ENCODE data around the gene NLGN4X. TPM values are rescaled to one million over a fixed set of nuclear protein-coding genes. Genes with fewer than 3 reads are reported as not detected.

The NLGN4X gene
- total RNA-seq, 1 donor from 2014 or later, result not detected

GRCh38 chrX:6024204-6024603, 204.5 kb downstream of the NLGN4X start:
- H3K27ac Mint-ChIP-seq, result no peak overlapping the region
- no peaks in the 10 kb centered on the region for H3K9me3 Mint-ChIP-seq
- H3K4me3 Mint-ChIP-seq, result no peak overlapping the region
- no peaks in the 10 kb centered on the region for H3K27me3 Mint-ChIP-seq (ENCODE audit: insufficient read depth)
- H3K4me1 Mint-ChIP-seq (ENCODE audit: low read depth), result no peaks in the 10 kb centered on the region
- intact Hi-C loops (cut with micrococcal nuclease), result no loop called here
- H3K36me3 Mint-ChIP-seq (ENCODE audit: low read depth), result no peaks in the 10 kb centered on the region
- DNase-seq (ENCODE audit: low spot score), result no peak

- intact Hi-C loops (cut with micrococcal nuclease), result loop anchor here (2.0 kb wide), 1 partner anchor 1905 kb away; the partner anchor contains the start of gene PNPLA4
- DNase-seq (ENCODE audit: low spot score), result no peak
Measured at GRCh38 chrX:6021316-6022091, 207.2 kb downstream of the NLGN4X start.

GRCh38 chrX:6019076-6019475, 209.6 kb downstream of the NLGN4X start:
- H3K4me3 Mint-ChIP-seq, result no peak overlapping the region
- no peaks in the 10 kb centered on the region for H3K27me3 Mint-ChIP-seq (ENCODE audit: insufficient read depth)
- H3K9me3 Mint-ChIP-seq, result no peaks in the 10 kb centered on the region
- intact Hi-C loops (cut with micrococcal nuclease), result no loop called here
- H3K27ac Mint-ChIP-seq, result no peak overlapping the region
- no peaks in the 10 kb centered on the region for H3K36me3 Mint-ChIP-seq (ENCODE audit: low read depth)
- no peaks in the 10 kb centered on the region for H3K4me1 Mint-ChIP-seq (ENCODE audit: low read depth)
- DNase-seq (ENCODE audit: low spot score), result no peak

More at GRCh38 chrX:6021316-6022091, 207.2 kb downstream of the NLGN4X start:
- no peak overlapping the region for H3K4me3 Mint-ChIP-seq
- no peaks in the 10 kb centered on the region for H3K9me3 Mint-ChIP-seq
- no peaks in the 10 kb centered on the region for H3K27me3 Mint-ChIP-seq (ENCODE audit: insufficient read depth)
- no peaks in the 10 kb centered on the region for H3K4me1 Mint-ChIP-seq (ENCODE audit: low read depth)
- no peaks in the 10 kb centered on the region for H3K36me3 Mint-ChIP-seq (ENCODE audit: low read depth)
- no peak overlapping the region for H3K27ac Mint-ChIP-seq

- H3K27ac Mint-ChIP-seq, result no peak overlapping the region
- intact Hi-C loops (cut with micrococcal nuclease), result no loop called here
- no peak for DNase-seq (ENCODE audit: low spot score)
- no peak overlapping the region for H3K4me3 Mint-ChIP-seq
- no peaks in the 10 kb centered on the region for H3K9me3 Mint-ChIP-seq
- H3K4me1 Mint-ChIP-seq (ENCODE audit: low read depth), result no peaks in the 10 kb centered on the region
- no peaks in the 10 kb centered on the region for H3K27me3 Mint-ChIP-seq (ENCODE audit: insufficient read depth)
- H3K36me3 Mint-ChIP-seq (ENCODE audit: low read depth), result no peaks in the 10 kb centered on the region
Measured at GRCh38 chrX:6015423-6015822, 213.2 kb downstream of the NLGN4X start.

GRCh38 chrX:6012357-6012756, 216.3 kb downstream of the NLGN4X start:
- H3K4me3 Mint-ChIP-seq, result no peak overlapping the region
- no peaks in the 10 kb centered on the region for H3K36me3 Mint-ChIP-seq (ENCODE audit: low read depth)
- no peaks in the 10 kb centered on the region for H3K4me1 Mint-ChIP-seq (ENCODE audit: low read depth)
- no peaks in the 10 kb centered on the region for H3K9me3 Mint-ChIP-seq
- intact Hi-C loops (cut with micrococcal nuclease), result no loop called here
- no peak overlapping the region for H3K27ac Mint-ChIP-seq
- no peak for DNase-seq (ENCODE audit: low spot score)
- H3K27me3 Mint-ChIP-seq (ENCODE audit: insufficient read depth), result no peaks in the 10 kb centered on the region

GRCh38 chrX:6005856-6006255, 222.8 kb downstream of the NLGN4X start:
- intact Hi-C loops (cut with micrococcal nuclease), result no loop called here
- no peaks in the 10 kb centered on the region for H3K9me3 Mint-ChIP-seq
- no peak overlapping the region for H3K27ac Mint-ChIP-seq
- no peak overlapping the region for H3K4me3 Mint-ChIP-seq
- no peaks in the 10 kb centered on the region for H3K4me1 Mint-ChIP-seq (ENCODE audit: low read depth)
- DNase-seq (ENCODE audit: low spot score), result no peak
- no peaks in the 10 kb centered on the region for H3K36me3 Mint-ChIP-seq (ENCODE audit: low read depth)
- no peaks in the 10 kb centered on the region for H3K27me3 Mint-ChIP-seq (ENCODE audit: insufficient read depth)

- no peaks in the 10 kb centered on the region for H3K36me3 Mint-ChIP-seq (ENCODE audit: low read depth)
- intact Hi-C loops (cut with micrococcal nuclease), result no loop called here
- H3K4me3 Mint-ChIP-seq, result no peak overlapping the region
- no peak overlapping the region for H3K27ac Mint-ChIP-seq
- no peaks in the 10 kb centered on the region for H3K27me3 Mint-ChIP-seq (ENCODE audit: insufficient read depth)
- no peaks in the 10 kb centered on the region for H3K9me3 Mint-ChIP-seq
- DNase-seq (ENCODE audit: low spot score), result no peak
- H3K4me1 Mint-ChIP-seq (ENCODE audit: low read depth), result no peaks in the 10 kb centered on the region
Measured at GRCh38 chrX:6004529-6004928, 224.1 kb downstream of the NLGN4X start.

GRCh38 chrX:6002056-6002455, 226.6 kb downstream of the NLGN4X start:
- DNase-seq (ENCODE audit: low spot score), result no peak
- H3K36me3 Mint-ChIP-seq (ENCODE audit: low read depth), result no peaks in the 10 kb centered on the region
- no peak overlapping the region for H3K4me3 Mint-ChIP-seq
- no peaks in the 10 kb centered on the region for H3K4me1 Mint-ChIP-seq (ENCODE audit: low read depth)
- no peaks in the 10 kb centered on the region for H3K9me3 Mint-ChIP-seq
- no peaks in the 10 kb centered on the region for H3K27me3 Mint-ChIP-seq (ENCODE audit: insufficient read depth)
- no peak overlapping the region for H3K27ac Mint-ChIP-seq
- intact Hi-C loops (cut with micrococcal nuclease), result no loop called here

GRCh38 chrX:5998901-5999300, 229.8 kb downstream of the NLGN4X start:
- no peaks in the 10 kb centered on the region for H3K4me1 Mint-ChIP-seq (ENCODE audit: low read depth)
- no peaks in the 10 kb centered on the region for H3K9me3 Mint-ChIP-seq
- no peak overlapping the region for H3K4me3 Mint-ChIP-seq
- intact Hi-C loops (cut with micrococcal nuclease), result no loop called here
- H3K36me3 Mint-ChIP-seq (ENCODE audit: low read depth), result no peaks in the 10 kb centered on the region
- DNase-seq (ENCODE audit: low spot score), result no peak
- H3K27me3 Mint-ChIP-seq (ENCODE audit: insufficient read depth), result no peaks in the 10 kb centered on the region
- H3K27ac Mint-ChIP-seq, result no peak overlapping the region

- Mint-ChIP-seq H3K27me3 (ENCODE audit: insufficient read depth) (no peaks in the 10 kb centered on the region), H3K4me1 (ENCODE audit: low read depth) (no peaks in the 10 kb centered on the region), H3K27ac (no peak overlapping the region), H3K36me3 (ENCODE audit: low read depth) (no peaks in the 10 kb centered on the region), H3K9me3 (no peaks in the 10 kb centered on the region), H3K4me3 (no peak overlapping the region)
- intact Hi-C loops (cut with micrococcal nuclease), result no loop called here
- no peak for DNase-seq (ENCODE audit: low spot score)
Measured at GRCh38 chrX:5998456-5998855, 230.2 kb downstream of the NLGN4X start.

- no peaks in the 10 kb centered on the region for H3K27me3 Mint-ChIP-seq (ENCODE audit: insufficient read depth)
Measured at GRCh38 chrX:5991393-5991792, 237.3 kb downstream of the NLGN4X start.

GRCh38 chrX:5979338-5979737, 249.3 kb downstream of the NLGN4X start:
- Mint-ChIP-seq H3K36me3 (ENCODE audit: low read depth) (no peaks in the 10 kb centered on the region), H3K4me3 (no peak overlapping the region), H3K4me1 (ENCODE audit: low read depth) (no peaks in the 10 kb centered on the region), H3K9me3 (no peaks in the 10 kb centered on the region), H3K27ac (no peak overlapping the region), H3K27me3 (ENCODE audit: insufficient read depth) (no peaks in the 10 kb centered on the region)
- intact Hi-C loops (cut with micrococcal nuclease), result no loop called here
- DNase-seq (ENCODE audit: low spot score), result no peak

More at GRCh38 chrX:5991393-5991792, 237.3 kb downstream of the NLGN4X start:
- no peaks in the 10 kb centered on the region for H3K36me3 Mint-ChIP-seq (ENCODE audit: low read depth)
- H3K4me3 Mint-ChIP-seq, result no peak overlapping the region
- H3K9me3 Mint-ChIP-seq, result no peaks in the 10 kb centered on the region
- H3K4me1 Mint-ChIP-seq (ENCODE audit: low read depth), result no peaks in the 10 kb centered on the region
- intact Hi-C loops (cut with micrococcal nuclease), result no loop called here
- DNase-seq (ENCODE audit: low spot score), result no peak
- no peak overlapping the region for H3K27ac Mint-ChIP-seq

- H3K36me3 Mint-ChIP-seq (ENCODE audit: low read depth), result no peaks in the 10 kb centered on the region
- no peak overlapping the region for H3K4me3 Mint-ChIP-seq
- no peaks in the 10 kb centered on the region for H3K9me3 Mint-ChIP-seq
- intact Hi-C loops (cut with micrococcal nuclease), result no loop called here
- H3K4me1 Mint-ChIP-seq (ENCODE audit: low read depth), result no peaks in the 10 kb centered on the region
- no peak for DNase-seq (ENCODE audit: low spot score)
- no peaks in the 10 kb centered on the region for H3K27me3 Mint-ChIP-seq (ENCODE audit: insufficient read depth)
- no peak overlapping the region for H3K27ac Mint-ChIP-seq
Measured at GRCh38 chrX:5976332-5976731, 252.3 kb downstream of the NLGN4X start.

GRCh38 chrX:5971300-5971699, 257.4 kb downstream of the NLGN4X start:
- Mint-ChIP-seq H3K27me3 (ENCODE audit: insufficient read depth) (no peaks in the 10 kb centered on the region), H3K4me3 (no peak overlapping the region), H3K9me3 (no peaks in the 10 kb centered on the region), H3K4me1 (ENCODE audit: low read depth) (no peaks in the 10 kb centered on the region), H3K36me3 (ENCODE audit: low read depth) (no peaks in the 10 kb centered on the region), H3K27ac (no peak overlapping the region)
- intact Hi-C loops (cut with micrococcal nuclease), result no loop called here
- DNase-seq (ENCODE audit: low spot score), result no peak

Measured in activated T-helper 1 cell treated with anti-CD3 and anti-CD28 coated beads, Interleukin-12 subunit alpha, Interleukin-12 subunit beta, Interleukin-2, Interleukin-4 antibody, amounts not matched to agents 30 ng/mL and 10 ng/mL and 1 ng/mL, durations not matched to agents 14 hours and 24 hours and 36 hours (primary cell).